HFF-Myc (cell line): Measurements from ENCODE around the gene BMF.

Experiments used
- DNase-seq: peaks from one replicate; pipeline ENCODE4 v3.0.0-alpha.2; 2011; ENCODE audit warnings: low read depth; ENCODE audit errors: extremely low read depth
- H3K4me3 ChIP-seq: replicated peaks from 2 replicates; pipeline ENCODE4 v1.5.1; 2011; ENCODE audit warnings: low read depth, mild to moderate bottlenecking, control low read depth, low read length
- TF ChIP-seq, protein P1 (sequence below): IDR thresholded peaks from 2 replicates; pipeline ENCODE4 v1.5.1; 2012; ENCODE audit warnings: mild to moderate bottlenecking, low read depth, low read length, control low read depth; ENCODE audit errors: missing control alignments

Gene BMF

GRCh38 chr15:40040293-40040635, 68.4 kb downstream of the BMF start:
- no peak for DNase-seq
- TF ChIP-seq, protein P1, sequence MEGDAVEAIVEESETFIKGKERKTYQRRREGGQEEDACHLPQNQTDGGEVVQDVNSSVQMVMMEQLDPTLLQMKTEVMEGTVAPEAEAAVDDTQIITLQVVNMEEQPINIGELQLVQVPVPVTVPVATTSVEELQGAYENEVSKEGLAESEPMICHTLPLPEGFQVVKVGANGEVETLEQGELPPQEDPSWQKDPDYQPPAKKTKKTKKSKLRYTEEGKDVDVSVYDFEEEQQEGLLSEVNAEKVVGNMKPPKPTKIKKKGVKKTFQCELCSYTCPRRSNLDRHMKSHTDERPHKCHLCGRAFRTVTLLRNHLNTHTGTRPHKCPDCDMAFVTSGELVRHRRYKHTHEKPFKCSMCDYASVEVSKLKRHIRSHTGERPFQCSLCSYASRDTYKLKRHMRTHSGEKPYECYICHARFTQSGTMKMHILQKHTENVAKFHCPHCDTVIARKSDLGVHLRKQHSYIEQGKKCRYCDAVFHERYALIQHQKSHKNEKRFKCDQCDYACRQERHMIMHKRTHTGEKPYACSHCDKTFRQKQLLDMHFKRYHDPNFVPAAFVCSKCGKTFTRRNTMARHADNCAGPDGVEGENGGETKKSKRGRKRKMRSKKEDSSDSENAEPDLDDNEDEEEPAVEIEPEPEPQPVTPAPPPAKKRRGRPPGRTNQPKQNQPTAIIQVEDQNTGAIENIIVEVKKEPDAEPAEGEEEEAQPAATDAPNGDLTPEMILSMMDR: no peak
- no peak overlapping the region for H3K4me3 ChIP-seq

- TF ChIP-seq, protein P1: no peak
- H3K4me3 ChIP-seq: peak within 1 kb of the TSS; percentile 94
- DNase-seq: peak; percentile 75
Measured at GRCh38 chr15:40038638-40039543, 69.8 kb downstream of the BMF start, which contains the start of gene SRP14. Gene SRP14 (minus strand): TSS chr15:40039181. CDS start chr15:40039116, 65 bp downstream.

GRCh38 chr15:40038275-40038637, 70.4 kb downstream of the BMF start:
- TF ChIP-seq, protein P1: no peak
- H3K4me3 ChIP-seq: peak overlapping the region; percentile 94
- no peak for DNase-seq
